ENCODE measurements around the gene POLDIP3.

POLDIP3 gene

DNA sequence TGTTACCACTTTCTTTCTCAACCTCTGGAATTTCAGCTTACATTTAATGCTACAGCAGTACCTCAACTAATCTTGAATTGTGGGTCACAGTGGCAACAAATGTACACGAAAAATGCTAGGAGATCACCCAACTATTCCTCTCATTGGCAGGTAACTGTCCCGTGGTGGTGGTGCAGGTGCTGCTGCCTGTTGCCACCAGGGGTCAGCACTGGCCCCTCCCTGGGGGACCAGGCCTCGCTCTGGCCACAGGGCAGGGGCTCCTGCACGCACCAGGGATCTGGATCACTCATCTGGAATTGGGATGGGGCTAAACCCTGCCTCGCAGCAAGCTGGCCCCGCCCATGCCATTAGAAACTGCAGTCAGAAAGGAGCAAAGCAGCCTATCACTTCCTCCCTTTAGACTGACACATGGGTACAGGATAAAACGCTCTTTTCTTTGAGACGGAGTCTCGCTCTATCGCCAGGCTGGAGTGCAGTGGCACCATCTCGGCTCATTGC lies 6.9 kb upstream of the POLDIP3 start:
- H3K27ac ChIP-seq: peak overlapping the region; percentile 97
- TF ChIP-seq, protein P1, sequence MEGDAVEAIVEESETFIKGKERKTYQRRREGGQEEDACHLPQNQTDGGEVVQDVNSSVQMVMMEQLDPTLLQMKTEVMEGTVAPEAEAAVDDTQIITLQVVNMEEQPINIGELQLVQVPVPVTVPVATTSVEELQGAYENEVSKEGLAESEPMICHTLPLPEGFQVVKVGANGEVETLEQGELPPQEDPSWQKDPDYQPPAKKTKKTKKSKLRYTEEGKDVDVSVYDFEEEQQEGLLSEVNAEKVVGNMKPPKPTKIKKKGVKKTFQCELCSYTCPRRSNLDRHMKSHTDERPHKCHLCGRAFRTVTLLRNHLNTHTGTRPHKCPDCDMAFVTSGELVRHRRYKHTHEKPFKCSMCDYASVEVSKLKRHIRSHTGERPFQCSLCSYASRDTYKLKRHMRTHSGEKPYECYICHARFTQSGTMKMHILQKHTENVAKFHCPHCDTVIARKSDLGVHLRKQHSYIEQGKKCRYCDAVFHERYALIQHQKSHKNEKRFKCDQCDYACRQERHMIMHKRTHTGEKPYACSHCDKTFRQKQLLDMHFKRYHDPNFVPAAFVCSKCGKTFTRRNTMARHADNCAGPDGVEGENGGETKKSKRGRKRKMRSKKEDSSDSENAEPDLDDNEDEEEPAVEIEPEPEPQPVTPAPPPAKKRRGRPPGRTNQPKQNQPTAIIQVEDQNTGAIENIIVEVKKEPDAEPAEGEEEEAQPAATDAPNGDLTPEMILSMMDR (conservative IDR thresholded peaks at IDR 0.05): peak; percentile 94

DNA sequence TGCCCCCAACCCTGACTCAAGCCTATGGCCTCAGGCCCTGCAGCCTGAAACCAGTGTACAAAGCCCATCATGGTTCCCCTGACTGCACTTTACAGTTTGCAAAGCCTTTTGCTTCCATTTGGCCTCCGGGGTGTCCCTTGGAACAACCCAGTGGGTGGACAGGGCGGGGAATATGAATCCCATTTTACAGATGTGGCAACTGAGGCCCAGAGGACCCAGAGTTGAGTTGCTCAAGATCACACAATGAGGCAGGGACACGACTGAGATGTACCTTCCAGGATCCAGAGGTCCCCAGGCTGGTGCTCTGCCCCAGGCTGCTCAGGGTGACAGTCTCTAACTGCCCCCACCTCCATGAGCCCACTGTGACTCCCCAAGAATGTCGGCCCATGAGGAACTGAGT lies 5.4 kb upstream of the POLDIP3 start:
- peak overlapping the region; percentile 97 for H3K27ac ChIP-seq
- TF ChIP-seq, protein P1 (conservative IDR thresholded peaks at IDR 0.05): no peak

DNA sequence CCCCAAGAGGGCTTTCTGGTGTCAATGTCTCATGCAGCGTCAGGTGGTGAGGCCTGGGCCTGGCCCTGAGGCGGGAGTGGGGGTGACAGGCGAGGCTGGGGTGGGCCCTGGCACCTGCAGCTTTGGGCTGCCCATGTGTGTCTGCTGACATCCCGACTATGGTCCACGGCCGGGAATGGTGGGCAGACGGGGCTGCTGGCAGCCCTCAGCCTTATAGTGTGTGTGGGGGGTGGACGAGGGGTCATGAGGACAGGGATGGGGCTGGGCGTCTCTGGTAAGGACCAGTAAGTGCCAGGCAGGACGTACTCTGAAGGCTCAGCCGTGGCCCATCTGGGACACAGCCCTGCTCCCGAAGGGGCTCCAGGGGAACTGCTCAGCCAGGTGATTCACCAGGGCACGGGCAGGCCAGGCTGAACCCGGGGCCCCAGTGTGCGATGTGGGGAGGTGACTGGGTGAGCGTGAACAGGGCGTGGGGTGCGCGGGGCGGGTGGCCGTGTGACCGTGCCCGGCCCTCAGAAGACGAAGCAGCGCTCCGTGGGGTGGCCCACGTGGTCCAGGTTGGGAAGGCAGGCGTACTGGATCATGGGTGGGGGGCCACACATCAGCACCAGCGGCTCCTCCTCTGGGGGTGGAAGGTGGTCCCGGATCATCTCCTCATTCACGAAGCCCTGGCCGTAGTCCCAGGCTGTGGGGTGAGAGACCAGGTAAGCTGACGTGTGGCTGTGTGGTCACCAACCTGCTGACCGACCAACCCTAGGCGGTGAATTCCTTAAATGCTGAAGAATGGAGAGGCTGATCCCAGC lies 4.8 kb upstream of the POLDIP3 start:
- TF ChIP-seq, protein P1 (conservative IDR thresholded peaks at IDR 0.05): no peak
- peak overlapping the region; percentile 97 for H3K27ac ChIP-seq

DNA sequence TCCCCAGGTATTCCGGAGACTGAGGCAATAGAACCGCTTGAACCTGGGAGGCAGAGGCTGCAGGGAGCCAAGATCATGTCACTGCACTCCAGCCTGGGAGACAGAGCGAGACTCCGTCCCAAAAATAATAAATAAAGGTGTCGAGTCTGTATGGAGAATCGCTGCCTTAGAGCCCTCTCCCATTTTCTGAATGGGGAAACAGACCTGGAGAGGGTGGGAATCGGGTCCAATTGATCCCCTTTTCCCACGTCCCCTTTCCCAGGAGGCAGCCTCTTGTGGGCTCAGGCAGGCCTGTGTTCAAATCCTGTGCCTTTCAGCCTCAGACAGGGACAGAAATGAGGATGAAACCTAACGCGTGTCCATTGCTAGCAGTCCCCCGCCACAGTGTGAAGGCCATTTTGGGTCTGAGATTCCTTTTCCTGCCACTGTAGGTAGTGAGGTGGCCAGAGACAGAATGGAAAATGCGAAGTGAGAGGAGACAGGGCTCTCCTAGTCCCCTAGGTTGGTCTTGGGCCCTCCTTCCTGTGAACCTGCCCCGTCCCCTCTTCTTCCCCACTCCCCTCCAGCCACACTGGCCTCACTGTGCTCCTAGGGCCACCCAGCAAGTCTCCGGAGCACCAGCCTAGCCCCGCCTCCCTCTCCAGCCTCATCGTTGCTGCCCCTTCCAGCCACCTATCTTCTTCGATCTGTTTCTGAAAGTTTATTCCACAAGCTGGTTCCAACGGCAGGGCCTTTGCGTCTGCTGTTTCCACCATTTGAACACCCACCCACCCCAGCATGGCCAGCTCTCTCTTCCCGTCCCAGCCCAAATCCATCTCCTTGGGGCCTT lies 2.7 kb upstream of the POLDIP3 start:
- TF ChIP-seq, protein P1 (conservative IDR thresholded peaks at IDR 0.05): no peak
- peak overlapping the region; percentile 97 for H3K27ac ChIP-seq

DNA sequence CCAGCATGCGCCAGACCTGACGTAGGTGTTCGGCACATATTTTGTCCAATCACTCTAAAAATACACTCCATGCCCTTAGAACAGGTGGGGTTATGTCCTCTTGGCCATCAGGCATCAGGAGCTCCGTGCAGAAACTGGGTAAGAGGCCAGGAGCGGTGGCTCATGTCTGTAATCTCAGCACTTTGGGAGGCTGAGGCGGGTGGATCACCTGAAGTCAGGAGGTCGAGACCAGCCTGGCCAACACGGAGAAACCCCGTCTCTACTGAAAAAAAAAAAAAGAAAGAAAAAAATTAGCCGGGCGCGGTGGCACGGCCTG lies 1.1 kb upstream of the POLDIP3 start:
- H3K27ac ChIP-seq: peak overlapping the region; percentile 97

DNA sequence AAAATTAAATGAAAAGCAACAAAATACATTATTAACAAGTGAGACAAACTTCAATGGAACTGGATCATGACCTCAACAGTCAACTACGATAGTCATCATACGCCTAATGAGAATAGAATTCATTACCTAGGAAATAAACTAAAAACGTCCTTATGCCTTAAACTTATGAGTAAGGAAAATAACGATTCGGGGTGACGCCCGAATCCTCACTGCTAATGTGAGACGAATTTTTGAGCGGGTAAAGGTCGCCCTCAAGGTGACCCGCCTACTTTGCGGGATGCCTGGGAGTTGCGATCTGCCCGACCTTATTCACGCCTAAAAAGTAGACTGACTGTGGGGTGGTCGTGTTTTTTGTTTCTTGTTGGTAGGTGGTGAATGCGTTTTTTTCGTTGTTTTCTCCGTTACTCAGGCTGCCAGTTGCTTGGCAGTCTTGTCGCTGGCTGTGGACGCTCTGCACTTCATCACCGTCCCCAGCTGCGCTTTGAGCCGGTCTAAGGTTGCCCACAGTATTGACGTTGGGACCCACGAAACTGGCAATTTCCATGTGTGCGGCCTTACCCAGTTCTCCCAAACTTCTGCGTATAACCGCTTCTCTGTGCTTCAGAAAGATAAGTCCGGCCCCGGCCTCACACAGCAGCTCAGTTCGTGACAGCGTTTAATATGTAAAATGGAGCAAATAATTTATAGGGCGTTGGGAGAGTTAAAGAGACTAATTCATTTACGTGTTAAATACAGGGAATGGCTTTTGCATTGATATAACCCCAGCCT lies 593 bp upstream of the POLDIP3 start:
- peak overlapping the region; percentile 97 for H3K27ac ChIP-seq
- TF ChIP-seq, protein P1 (conservative IDR thresholded peaks at IDR 0.05): no peak

DNA sequence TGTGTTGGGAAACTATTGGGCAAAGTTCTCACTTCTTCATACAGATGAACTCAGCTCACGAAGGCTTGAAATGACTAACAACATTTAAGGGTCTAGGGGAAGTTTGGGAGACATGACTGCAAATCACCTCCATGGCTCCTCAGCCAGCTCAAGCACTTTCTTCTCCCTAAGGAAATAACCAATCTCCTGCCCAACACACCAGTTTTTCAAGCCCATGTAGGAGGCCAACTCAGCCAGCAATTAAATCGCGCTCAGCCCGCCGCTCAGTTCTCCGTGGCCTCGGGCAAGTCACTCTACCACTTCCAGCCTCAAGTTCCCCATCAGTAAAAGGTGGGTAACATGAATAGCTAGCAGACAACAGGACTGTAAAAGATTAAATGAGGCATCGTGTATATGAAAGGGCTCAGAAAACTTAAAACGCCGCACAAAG lies 796 bp downstream of the POLDIP3 start:
- TF ChIP-seq, protein P1 (conservative IDR thresholded peaks at IDR 0.05): no peak
- H3K27ac ChIP-seq: peak overlapping the region; percentile 97

All from VCaP (cell line).